K562 (cell line): ENCODE data around the gene FRMPD1. TPM values are rescaled to one million over a fixed set of nuclear protein-coding genes. Genes with fewer than 3 reads are reported as not detected.
A peak's percentile ranks its signal among the peaks of the same experiment; 100 is the strongest.

Source experiments
- E2F3 ChIP-seq: fragments of 250-450 bp; sonication (Bioruptor Pico); IDR thresholded peaks from 2 replicates; pipeline ENCODE4 v1.4.0; 2020; ENCODE audit warnings: mild to moderate bottlenecking
- HDAC1 ChIP-seq, 2 experiments: fragments of 450-650 bp; IDR thresholded peaks; 2 replicates each; pipeline ENCODE4 v1.6.1; 2016 to 2017; ENCODE audit warnings: inconsistent platforms in 1 of 2, mild to moderate bottlenecking in 1 of 2, moderate library complexity in 1 of 2
- RAD21 ChIP-seq, 2 experiments: fragments of 250-450 bp in 1 of 2; fragments of 450-650 bp in 1 of 2; sonication (Bioruptor Pico) in 1 of 2; formaldehyde crosslinking in 1 of 2; IDR thresholded peaks in 1 of 2; conservative IDR thresholded peaks in 1 of 2; 2 replicates each; pipeline versions ENCODE4 v1.4.0 to v1.8.0; 2020 to 2022; ENCODE audit warnings: mild to moderate bottlenecking in 2 of 2, moderate library complexity in 1 of 2
- RFX7 ChIP-seq: fragments of 250-450 bp; sonication (Bioruptor Pico); IDR thresholded peaks from 2 replicates; pipeline ENCODE4 v1.5.1; 2021; ENCODE audit warnings: mild to moderate bottlenecking
- SMAD4 ChIP-seq: fragments of 250-450 bp; sonication (Bioruptor Pico); conservative IDR thresholded peaks from 2 replicates; pipeline ENCODE4 v1.8.0; 2021; ENCODE audit warnings: inconsistent platforms, mild to moderate bottlenecking, moderate library complexity
- TAF1 ChIP-seq: IDR thresholded peaks from 2 replicates; pipeline ENCODE4 v1.6.1; 2011; ENCODE audit warnings: mild to moderate bottlenecking, low read length, moderate library complexity; ENCODE audit not compliant: insufficient read depth, control insufficient read depth, severe bottlenecking; ENCODE audit errors: extremely low read depth
- ZNF239 ChIP-seq: fragments of 250-450 bp; sonication (Bioruptor Pico); IDR thresholded peaks from 2 replicates; pipeline ENCODE4 v1.4.0; 2020; ENCODE audit warnings: mild to moderate bottlenecking
- ZNF583 ChIP-seq: fragments of 250-450 bp; sonication (Bioruptor Pico); IDR thresholded peaks from 2 replicates; pipeline ENCODE4 v1.4.0; 2020
- ZNF644 ChIP-seq: fragments of 200-800 bp; sonication (Bioruptor generic); IDR thresholded peaks from 2 replicates; pipeline ENCODE4 v1.6.1; 2016; ENCODE audit warnings: low read depth, missing genetic modification characterization, missing compliant biosample characterization
- polyA plus RNA-seq, 8 experiments: library from polyadenylated mRNA; depleted of rRNA in 4 of 8; stranded (reverse) in 5 of 8; unstranded in 3 of 8; fragments of >200 nt; fragmentation: Nextera tagmentation in 2 of 8; fragmentation: Illumina TruSeq in 1 of 8; extraction: Ambion mirVana in 2 of 8; extraction: Trizol in 1 of 8; gene quantifications; 2 replicates each; pipeline versions ENCODE4 v1.2.1 to v1.2.3, GENCODE V29; 2011 to 2014; ENCODE audit warnings: inconsistent platforms in 1 of 8, missing spikeins in 1 of 8
- total RNA-seq, 7 experiments: library from RNA; depleted of rRNA in 6 of 7; stranded (reverse); fragments of >200 nt in 6 of 7; fragmentation: Illumina TruSeq in 2 of 7; extraction: Trizol in 2 of 7; gene quantifications; 2 replicates each; pipeline versions ENCODE4 v1.2.1 to v1.2.3, GENCODE V29; 2011 to 2021; ENCODE audit warnings: low replicate concordance in 1 of 7
- TF ChIP-seq, protein P1 (sequence below): sonication (generic); IDR thresholded peaks from 2 replicates; pipeline ENCODE4 v1.6.1; 2016
- TF ChIP-seq, protein P2 (sequence below): sonication (generic); formaldehyde crosslinking; IDR thresholded peaks from 2 replicates; pipeline ENCODE4 v1.8.0; 2023; ENCODE audit warnings: missing genetic modification reagents, mild to moderate bottlenecking, borderline replicate concordance
- TF ChIP-seq, protein P3 (sequence below): fragments of 250-450 bp; sonication (Bioruptor Pico); IDR thresholded peaks from 2 replicates; pipeline ENCODE4 v1.9.0; 2021; ENCODE audit warnings: mild to moderate bottlenecking, inconsistent platforms
- TF ChIP-seq, protein P4 (sequence below): IDR thresholded peaks from 2 replicates; pipeline ENCODE4 v1.6.1; 2014; ENCODE audit warnings: antibody characterized with exemption

FRMPD1 gene
- total and polyA plus RNA-seq, 9 of the 15 experiments (the other 6 are each of a cell fraction or from before 2014, with no cell fraction given) = not detected

DNA sequence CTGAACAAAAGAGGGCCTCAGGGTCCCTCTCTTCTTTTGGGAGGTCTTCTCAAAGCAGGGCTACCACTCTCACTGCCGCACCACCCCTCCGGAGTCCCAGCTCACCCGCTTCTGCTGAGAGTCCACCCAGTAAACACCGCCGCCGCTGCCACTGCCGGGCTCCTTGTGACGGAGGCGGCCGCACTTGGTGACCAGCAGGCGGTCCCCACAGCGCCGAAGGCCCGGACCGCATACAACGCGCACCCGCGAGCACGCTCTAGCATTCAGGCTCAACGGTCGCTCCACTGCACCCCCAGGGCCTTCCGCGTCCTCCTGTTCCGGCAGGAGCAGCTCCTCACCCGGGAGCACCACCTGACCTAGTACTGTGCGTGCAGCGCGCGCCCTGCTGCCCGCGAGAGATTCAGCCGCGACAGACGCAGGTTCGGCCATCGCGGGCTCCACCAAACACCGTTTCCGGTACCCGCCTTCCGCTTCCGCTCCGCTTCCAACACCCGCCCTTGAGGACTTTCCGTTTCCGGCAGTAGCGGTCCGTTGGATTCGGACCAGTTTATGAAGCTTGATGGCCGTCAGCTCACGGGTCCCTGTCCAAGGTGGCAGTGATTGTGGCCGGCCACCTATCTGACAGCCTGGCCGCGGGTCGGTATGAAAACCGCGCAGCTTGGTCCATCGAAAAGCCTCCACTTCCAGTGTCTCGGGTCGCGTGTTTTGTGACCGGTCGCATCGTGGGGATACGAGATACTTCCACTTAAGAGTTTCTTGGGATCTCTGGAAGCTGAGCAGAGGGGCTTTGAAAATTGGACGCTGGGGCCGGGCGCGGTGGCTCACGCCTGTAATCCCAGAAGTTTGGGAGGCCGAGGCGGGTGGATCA lies 134.1 kb downstream of the FRMPD1 start, which contains the start of gene EXOSC3 (continued):
- TF ChIP-seq, protein P1, sequence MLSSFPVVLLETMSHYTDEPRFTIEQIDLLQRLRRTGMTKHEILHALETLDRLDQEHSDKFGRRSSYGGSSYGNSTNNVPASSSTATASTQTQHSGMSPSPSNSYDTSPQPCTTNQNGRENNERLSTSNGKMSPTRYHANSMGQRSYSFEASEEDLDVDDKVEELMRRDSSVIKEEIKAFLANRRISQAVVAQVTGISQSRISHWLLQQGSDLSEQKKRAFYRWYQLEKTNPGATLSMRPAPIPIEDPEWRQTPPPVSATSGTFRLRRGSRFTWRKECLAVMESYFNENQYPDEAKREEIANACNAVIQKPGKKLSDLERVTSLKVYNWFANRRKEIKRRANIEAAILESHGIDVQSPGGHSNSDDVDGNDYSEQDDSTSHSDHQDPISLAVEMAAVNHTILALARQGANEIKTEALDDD = 0 out of 2 replicates have a peak, but pooled peaks have one; percentile 12
- TF ChIP-seq, protein P2, sequence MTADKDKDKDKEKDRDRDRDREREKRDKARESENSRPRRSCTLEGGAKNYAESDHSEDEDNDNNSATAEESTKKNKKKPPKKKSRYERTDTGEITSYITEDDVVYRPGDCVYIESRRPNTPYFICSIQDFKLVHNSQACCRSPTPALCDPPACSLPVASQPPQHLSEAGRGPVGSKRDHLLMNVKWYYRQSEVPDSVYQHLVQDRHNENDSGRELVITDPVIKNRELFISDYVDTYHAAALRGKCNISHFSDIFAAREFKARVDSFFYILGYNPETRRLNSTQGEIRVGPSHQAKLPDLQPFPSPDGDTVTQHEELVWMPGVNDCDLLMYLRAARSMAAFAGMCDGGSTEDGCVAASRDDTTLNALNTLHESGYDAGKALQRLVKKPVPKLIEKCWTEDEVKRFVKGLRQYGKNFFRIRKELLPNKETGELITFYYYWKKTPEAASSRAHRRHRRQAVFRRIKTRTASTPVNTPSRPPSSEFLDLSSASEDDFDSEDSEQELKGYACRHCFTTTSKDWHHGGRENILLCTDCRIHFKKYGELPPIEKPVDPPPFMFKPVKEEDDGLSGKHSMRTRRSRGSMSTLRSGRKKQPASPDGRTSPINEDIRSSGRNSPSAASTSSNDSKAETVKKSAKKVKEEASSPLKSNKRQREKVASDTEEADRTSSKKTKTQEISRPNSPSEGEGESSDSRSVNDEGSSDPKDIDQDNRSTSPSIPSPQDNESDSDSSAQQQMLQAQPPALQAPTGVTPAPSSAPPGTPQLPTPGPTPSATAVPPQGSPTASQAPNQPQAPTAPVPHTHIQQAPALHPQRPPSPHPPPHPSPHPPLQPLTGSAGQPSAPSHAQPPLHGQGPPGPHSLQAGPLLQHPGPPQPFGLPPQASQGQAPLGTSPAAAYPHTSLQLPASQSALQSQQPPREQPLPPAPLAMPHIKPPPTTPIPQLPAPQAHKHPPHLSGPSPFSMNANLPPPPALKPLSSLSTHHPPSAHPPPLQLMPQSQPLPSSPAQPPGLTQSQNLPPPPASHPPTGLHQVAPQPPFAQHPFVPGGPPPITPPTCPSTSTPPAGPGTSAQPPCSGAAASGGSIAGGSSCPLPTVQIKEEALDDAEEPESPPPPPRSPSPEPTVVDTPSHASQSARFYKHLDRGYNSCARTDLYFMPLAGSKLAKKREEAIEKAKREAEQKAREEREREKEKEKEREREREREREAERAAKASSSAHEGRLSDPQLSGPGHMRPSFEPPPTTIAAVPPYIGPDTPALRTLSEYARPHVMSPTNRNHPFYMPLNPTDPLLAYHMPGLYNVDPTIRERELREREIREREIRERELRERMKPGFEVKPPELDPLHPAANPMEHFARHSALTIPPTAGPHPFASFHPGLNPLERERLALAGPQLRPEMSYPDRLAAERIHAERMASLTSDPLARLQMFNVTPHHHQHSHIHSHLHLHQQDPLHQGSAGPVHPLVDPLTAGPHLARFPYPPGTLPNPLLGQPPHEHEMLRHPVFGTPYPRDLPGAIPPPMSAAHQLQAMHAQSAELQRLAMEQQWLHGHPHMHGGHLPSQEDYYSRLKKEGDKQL = no peak
- TF ChIP-seq, protein P3, sequence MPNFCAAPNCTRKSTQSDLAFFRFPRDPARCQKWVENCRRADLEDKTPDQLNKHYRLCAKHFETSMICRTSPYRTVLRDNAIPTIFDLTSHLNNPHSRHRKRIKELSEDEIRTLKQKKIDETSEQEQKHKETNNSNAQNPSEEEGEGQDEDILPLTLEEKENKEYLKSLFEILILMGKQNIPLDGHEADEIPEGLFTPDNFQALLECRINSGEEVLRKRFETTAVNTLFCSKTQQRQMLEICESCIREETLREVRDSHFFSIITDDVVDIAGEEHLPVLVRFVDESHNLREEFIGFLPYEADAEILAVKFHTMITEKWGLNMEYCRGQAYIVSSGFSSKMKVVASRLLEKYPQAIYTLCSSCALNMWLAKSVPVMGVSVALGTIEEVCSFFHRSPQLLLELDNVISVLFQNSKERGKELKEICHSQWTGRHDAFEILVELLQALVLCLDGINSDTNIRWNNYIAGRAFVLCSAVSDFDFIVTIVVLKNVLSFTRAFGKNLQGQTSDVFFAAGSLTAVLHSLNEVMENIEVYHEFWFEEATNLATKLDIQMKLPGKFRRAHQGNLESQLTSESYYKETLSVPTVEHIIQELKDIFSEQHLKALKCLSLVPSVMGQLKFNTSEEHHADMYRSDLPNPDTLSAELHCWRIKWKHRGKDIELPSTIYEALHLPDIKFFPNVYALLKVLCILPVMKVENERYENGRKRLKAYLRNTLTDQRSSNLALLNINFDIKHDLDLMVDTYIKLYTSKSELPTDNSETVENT (CRISPR knock-in tag) = peak; percentile 65
- TF ChIP-seq ZNF239 (CRISPR knock-in tag) (no peak), HDAC1 (IDR thresholded peaks at IDR 0.05) (peak in 1 of 2 experiments; percentile 95; a peak in 2 of 4 replicates), ZNF644 (tag) (no peak; the same call in 1 of the 2 replicates), E2F3 (CRISPR knock-in tag) (no peak), ZNF583 (CRISPR knock-in tag) (0 out of 2 replicates have a peak, but pooled peaks have one; percentile 26), RAD21 (CRISPR knock-in tag; conservative IDR thresholded peaks at IDR 0.05 in 1 of 2, IDR thresholded peaks at IDR 0.05 in 1 of 2) (peak in 1 of 2 experiments; percentile 38; a peak in 1 of 4 replicates), RFX7 (CRISPR knock-in tag) (no peak), TAF1 (peak; percentile 93), SMAD4 (CRISPR knock-in tag) (0 out of 2 replicates have a peak, but pooled peaks have one; percentile 15)
- TF ChIP-seq, protein P4, sequence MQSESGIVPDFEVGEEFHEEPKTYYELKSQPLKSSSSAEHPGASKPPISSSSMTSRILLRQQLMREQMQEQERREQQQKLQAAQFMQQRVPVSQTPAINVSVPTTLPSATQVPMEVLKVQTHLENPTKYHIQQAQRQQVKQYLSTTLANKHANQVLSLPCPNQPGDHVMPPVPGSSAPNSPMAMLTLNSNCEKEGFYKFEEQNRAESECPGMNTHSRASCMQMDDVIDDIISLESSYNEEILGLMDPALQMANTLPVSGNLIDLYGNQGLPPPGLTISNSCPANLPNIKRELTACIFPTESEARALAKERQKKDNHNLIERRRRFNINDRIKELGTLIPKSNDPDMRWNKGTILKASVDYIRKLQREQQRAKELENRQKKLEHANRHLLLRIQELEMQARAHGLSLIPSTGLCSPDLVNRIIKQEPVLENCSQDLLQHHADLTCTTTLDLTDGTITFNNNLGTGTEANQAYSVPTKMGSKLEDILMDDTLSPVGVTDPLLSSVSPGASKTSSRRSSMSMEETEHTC = peak; percentile 55; the same call in 1 of the 2 replicates
